A549 (cell line): ENCODE measurements around the gene ANKRD37. TPM values are rescaled to one million over a fixed set of nuclear protein-coding genes. Genes with fewer than 3 reads are reported as not detected.

Source experiments
- ATAC-seq, 2 experiments: fragments of 200-7000 bp in 1 of 2; fragments of >200 bp in 1 of 2; cut with Nextera tagmentation in 1 of 2; cut with Tn5 transposase in 1 of 2; 3 replicates each; pipeline versions ENCODE4 v1.8.0 to v1.9.1; 2018 to 2020; ENCODE audit warnings: mild to moderate bottlenecking in 1 of 2, moderate library complexity in 1 of 2
- CTCF ChIA-PET: fragments of 300-600 bp; sonication (Branson Sonifier 250); formaldehyde crosslinking; extraction: SDS; loops from one replicate; lab custom pipeline; 2021; ENCODE audit warnings: antibody characterized with exemption, inconsistent platforms; lab: Yijun Ruan, JAX
- POLR2A ChIA-PET: fragments of 350-600 bp; formaldehyde crosslinking; extraction: SDS; loops from one replicate; lab custom pipeline; 2021; ENCODE audit warnings: antibody characterized with exemption, inconsistent platforms; lab: Yijun Ruan, JAX
- DNase-seq, 2 experiments: peaks; one replicate each; pipeline versions ENCODE4 v3.0.0 to v3.0.0-alpha.2; 2011 to 2016; ENCODE audit warnings: low read depth in 1 of 2, low spot score in 1 of 2
- FAIRE-seq: peaks from 2 replicates; lab custom pipeline; 2011; peaks lifted over from hg19 to GRCh38; lab: Jason Lieb, UNC
- H3K27ac ChIP-seq, 2 experiments: fragments of >200 bp; sonication (Bioruptor Twin); formaldehyde crosslinking; 3 replicates each; pipeline ENCODE4 v1.5.1; 2016 to 2017
- H3K4me1 ChIP-seq: fragments of >200 bp; sonication (Bioruptor Twin); formaldehyde crosslinking; 3 replicates; pipeline ENCODE4 v1.6.1; 2016
- H3K4me2 ChIP-seq: fragments of >200 bp; sonication (Bioruptor Twin); formaldehyde crosslinking; 3 replicates; pipeline ENCODE4 v1.6.1; 2016
- H3K4me3 ChIP-seq: fragments of >200 bp; sonication (Bioruptor Twin); formaldehyde crosslinking; 3 replicates; pipeline ENCODE4 v1.5.1; 2016
- H3K9me3 ChIP-seq: fragments of >200 bp; sonication (Bioruptor Twin); formaldehyde crosslinking; 3 replicates; pipeline ENCODE4 v1.6.1; 2016
- CHD2 ChIP-seq: fragments of 150-350 bp; IDR thresholded peaks from 2 replicates; pipeline ENCODE4 v1.6.1; 2014; ENCODE audit warnings: low read length; ENCODE audit not compliant: partially characterized antibody
- E2F6 ChIP-seq: IDR thresholded peaks from 2 replicates; pipeline ENCODE4 v1.6.1; 2012; ENCODE audit warnings: low read depth, borderline replicate concordance
- EHF ChIP-seq: fragments of 250-450 bp; sonication (Bioruptor Pico); IDR thresholded peaks from 2 replicates; pipeline ENCODE4 v1.5.0; 2020; ENCODE audit warnings: mild to moderate bottlenecking
- EHMT2 ChIP-seq: fragments of 200-600 bp; sonication (generic); IDR thresholded peaks from 2 replicates; pipeline ENCODE4 v1.6.1; 2016; ENCODE audit warnings: antibody characterized with exemption, low read depth, mild to moderate bottlenecking, moderate library complexity
- ELK1 ChIP-seq: fragments of 150-350 bp; IDR thresholded peaks from 2 replicates; pipeline ENCODE4 v1.6.1; 2014; ENCODE audit warnings: low read depth, mild to moderate bottlenecking, low read length
- FOSB ChIP-seq: fragments of 250-450 bp; sonication (Bioruptor Pico); IDR thresholded peaks from 2 replicates; pipeline ENCODE4 v1.5.0; 2020; ENCODE audit warnings: mild to moderate bottlenecking, moderate library complexity
- FOSL2 ChIP-seq, 2 experiments: fragments of 450-650 bp in 1 of 2; fragments of >200 bp in 1 of 2; sonication (Bioruptor Twin) in 1 of 2; formaldehyde crosslinking; IDR thresholded peaks; 2 replicates each; pipeline versions ENCODE4 v1.5.0 to v1.6.1; 2016 to 2020; ENCODE audit warnings: mild to moderate bottlenecking in 1 of 2, moderate library complexity in 1 of 2
- FOXS1 ChIP-seq: fragments of 250-450 bp; sonication (Bioruptor Pico); IDR thresholded peaks from 2 replicates; pipeline ENCODE4 v1.5.0; 2020; ENCODE audit warnings: mild to moderate bottlenecking, moderate library complexity
- GATA3 ChIP-seq: IDR thresholded peaks from 2 replicates; pipeline ENCODE4 v1.6.1; 2012; ENCODE audit warnings: borderline replicate concordance
- MYC ChIP-seq: IDR thresholded peaks from 2 replicates; pipeline ENCODE4 v1.6.1; 2012; ENCODE audit warnings: mild to moderate bottlenecking, inconsistent platforms, low read length, improper control_type of control experiment, borderline replicate concordance
- PBX3 ChIP-seq: IDR thresholded peaks from 2 replicates; pipeline ENCODE4 v1.6.1; 2012
- USF2 ChIP-seq: fragments of 450-650 bp; IDR thresholded peaks from 2 replicates; pipeline ENCODE4 v1.6.1; 2014; ENCODE audit warnings: antibody characterized with exemption
- WGBS: methylation state at CpG from one replicate; pipeline ENCODE4 v1.1.6; 2017; ENCODE audit errors: missing lambda C conversion rate; 5-methylcytosine and 5-hydroxymethylcytosine counted together
- polyA plus RNA-seq, 4 experiments: library from polyadenylated mRNA; depleted of rRNA in 3 of 4; stranded (reverse); fragments of >200 nt; fragmentation: RNase III in 1 of 4; extraction: RNeasy Plus Mini Kit Qiagen cat#74134 plus additional on column Dnase treatment in 1 of 4; gene quantifications; 2 replicates in 3 of 4; 3 replicates in 1 of 4; pipeline ENCODE4 v1.2.3, GENCODE V29; 2011 to 2017

The ANKRD37 gene
- polyA plus RNA-seq, 2 of the 4 experiments (the other 2 are of a cell fraction), result 3.5 to 4.1 TPM

- WGBS, result 91% methylated on average over 11 of the region's 11 CpGs
- Histone ChIP-seq H3K27ac (no peak overlapping the region), H3K4me3 (no peak overlapping the region)
- POLR2A ChIA-PET, result no interaction called here
- no peak for FAIRE-seq
- TF ChIP-seq FOSB (CRISPR knock-in tag) (no peak), USF2 (no peak), ELK1 (no peak), MYC (no peak)
- TF ChIP-seq, all 56 proteins: peak for 0
- CTCF ChIA-PET, result interaction anchor here (1.0 kb wide), 1 partner anchor 17 kb away, joined by 3 read pairs; no protein-coding TSS in a partner anchor
- Histone ChIP-seq H3K9me3 (no peaks in the 10 kb centered on the region), H3K4me2 (no peak overlapping the region), H3K4me1 (no peaks in the 10 kb centered on the region)
- DNase-seq (no peak), ATAC-seq (no peak)
These were observed 26.2 kb upstream of the ANKRD37 start for GRCh38 chr4:185370268-185370949.

GRCh38 chr4:185371702-185372101 is 24.9 kb upstream of the ANKRD37 start:
- no peak for ATAC-seq
- no peak for TF ChIP-seq EHMT2
- TF ChIP-seq FOXS1 (CRISPR knock-in tag), result no peak
- no peak for DNase-seq
- Histone ChIP-seq H3K4me3 (no peak overlapping the region), H3K27ac (no peak overlapping the region), H3K9me3 (no peaks in the 10 kb centered on the region), H3K4me2 (no peak overlapping the region), H3K4me1 (no peaks in the 10 kb centered on the region)
- CTCF ChIA-PET, result interaction anchor here (0.7 kb wide), 1 partner anchor 13 kb away, joined by 3 read pairs; no protein-coding TSS in a partner anchor
- 93% methylated on average over 11 of the region's 11 CpGs for WGBS
- no peak for FAIRE-seq
- POLR2A ChIA-PET, result no interaction called here

DNA sequence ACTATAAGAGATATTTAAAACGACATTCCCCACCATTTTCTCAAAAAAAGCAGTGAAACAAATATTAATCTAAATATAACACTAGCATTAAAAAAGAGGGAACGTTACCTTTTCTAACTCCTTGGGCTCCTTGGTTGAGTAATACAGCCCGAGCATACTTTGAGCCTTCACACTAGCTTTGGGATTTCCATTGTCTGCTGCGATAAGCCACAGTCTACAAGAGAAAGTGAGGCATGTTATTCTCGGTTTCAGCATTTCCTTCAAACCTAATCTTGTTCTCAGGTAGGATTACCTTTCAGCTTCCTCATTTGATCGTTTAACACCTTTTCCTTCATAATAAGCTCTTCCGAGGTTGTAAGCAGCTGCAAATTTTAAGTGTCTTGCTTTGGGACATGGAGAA is 22.6 kb upstream of the ANKRD37 start:
- ChIA-PET POLR2A (no interaction called here), CTCF (no interaction called here)
- no peak overlapping the region for H3K4me3 ChIP-seq
- ATAC-seq (no peak), DNase-seq (no peak), FAIRE-seq (no peak)
- no peak for TF ChIP-seq EHF (CRISPR knock-in tag)
- no peak for TF ChIP-seq CHD2
- no peak for TF ChIP-seq FOSL2 (IDR thresholded peaks at IDR 0.05)
- no peak for TF ChIP-seq FOSL2 (CRISPR knock-in tag; IDR thresholded peaks at IDR 0.05)
- TF ChIP-seq PBX3, result no peak
- TF ChIP-seq MYC, result no peak
- TF ChIP-seq GATA3, result no peak
- H3K4me1 ChIP-seq, result no peaks in the 10 kb centered on the region
- 82% methylated on average over 7 of the region's 7 CpGs for WGBS
- H3K9me3 ChIP-seq, result no peaks in the 10 kb centered on the region
- no peak overlapping the region for H3K4me2 ChIP-seq
- no peak overlapping the region for H3K27ac ChIP-seq

GRCh38 chr4:185374573-185374972 is 22.1 kb upstream of the ANKRD37 start:
- CTCF ChIA-PET, result no interaction called here
- DNase-seq (no peak), ATAC-seq (no peak), FAIRE-seq (no peak)
- Histone ChIP-seq H3K4me1 (no peaks in the 10 kb centered on the region), H3K27ac (no peak overlapping the region), H3K4me2 (no peak overlapping the region), H3K4me3 (no peak overlapping the region), H3K9me3 (no peaks in the 10 kb centered on the region)
- POLR2A ChIA-PET, result no interaction called here
- TF ChIP-seq USF2 (no peak), E2F6 (no peak)
- WGBS, result 91% methylated on average over 6 of the region's 6 CpGs
